Measurements from ENCODE around the gene POLQ. TPM values are rescaled to one million over a fixed set of nuclear protein-coding genes. Genes with fewer than 3 reads are reported as not detected.
A peak's percentile ranks its signal among the peaks of the same experiment; 100 is the strongest.

POLQ gene
- total and polyA plus RNA-seq, 9 of the 15 experiments (the other 6 are each of a cell fraction or from before 2014, with no cell fraction given): 1.5 to 19.0 (median 8.8) TPM

- TF ChIP-seq MGA (IDR thresholded peaks at IDR 0.05): no peak
- no peak for TF ChIP-seq STAG1 (CRISPR knock-in tag; IDR thresholded peaks at IDR 0.05; ENCODE audit: borderline replicate concordance)
- TF ChIP-seq SNRNP70 (optimal IDR thresholded peaks at IDR 0.05; ENCODE audit: low read depth, low read length): no peak
- no peak for TF ChIP-seq ATF1 (CRISPR knock-in tag; IDR thresholded peaks at IDR 0.05)
- 0 out of 2 replicates have a peak, but pooled peaks have one; percentile 14 for TF ChIP-seq ATF1 (tag; IDR thresholded peaks at IDR 0.05)
- TF ChIP-seq TOE1 (IDR thresholded peaks at IDR 0.05; ENCODE audit: borderline replicate concordance): no peak
- no peak for TF ChIP-seq TOE1 (CRISPR knock-in tag; IDR thresholded peaks at IDR 0.05; ENCODE audit: borderline replicate concordance, low read depth)
- no peak for TF ChIP-seq ARHGAP35 (IDR thresholded peaks at IDR 0.05; ENCODE audit: partially characterized antibody)
- no peak for TF ChIP-seq CREB3 (tag; conservative IDR thresholded peaks at IDR 0.05; ENCODE audit: low read depth)
- peak; percentile 9; the same call in 1 of the 2 replicates for TF ChIP-seq JUND (IDR thresholded peaks at IDR 0.05; ENCODE audit: borderline replicate concordance, low read depth, low read length)
- no peak for TF ChIP-seq JUND (tag; IDR thresholded peaks at IDR 0.05; ENCODE audit: borderline replicate concordance, low read depth, low read length)
- TF ChIP-seq ZFX (CRISPR knock-in tag; IDR thresholded peaks at IDR 0.05): peak; percentile 74
Measured at GRCh38 chr3:121545574-121546455, at the start of gene POLQ (continued).
